ENCODE data around the gene ADGRV1. TPM values are rescaled to one million over a fixed set of nuclear protein-coding genes. Genes with fewer than 3 reads are reported as not detected.

The ADGRV1 gene
- total and polyA plus RNA-seq, 9 of the 15 experiments (the other 6 are each of a cell fraction or from before 2014, with no cell fraction given), result 21.7 to 156 (median 58.2) TPM

DNA sequence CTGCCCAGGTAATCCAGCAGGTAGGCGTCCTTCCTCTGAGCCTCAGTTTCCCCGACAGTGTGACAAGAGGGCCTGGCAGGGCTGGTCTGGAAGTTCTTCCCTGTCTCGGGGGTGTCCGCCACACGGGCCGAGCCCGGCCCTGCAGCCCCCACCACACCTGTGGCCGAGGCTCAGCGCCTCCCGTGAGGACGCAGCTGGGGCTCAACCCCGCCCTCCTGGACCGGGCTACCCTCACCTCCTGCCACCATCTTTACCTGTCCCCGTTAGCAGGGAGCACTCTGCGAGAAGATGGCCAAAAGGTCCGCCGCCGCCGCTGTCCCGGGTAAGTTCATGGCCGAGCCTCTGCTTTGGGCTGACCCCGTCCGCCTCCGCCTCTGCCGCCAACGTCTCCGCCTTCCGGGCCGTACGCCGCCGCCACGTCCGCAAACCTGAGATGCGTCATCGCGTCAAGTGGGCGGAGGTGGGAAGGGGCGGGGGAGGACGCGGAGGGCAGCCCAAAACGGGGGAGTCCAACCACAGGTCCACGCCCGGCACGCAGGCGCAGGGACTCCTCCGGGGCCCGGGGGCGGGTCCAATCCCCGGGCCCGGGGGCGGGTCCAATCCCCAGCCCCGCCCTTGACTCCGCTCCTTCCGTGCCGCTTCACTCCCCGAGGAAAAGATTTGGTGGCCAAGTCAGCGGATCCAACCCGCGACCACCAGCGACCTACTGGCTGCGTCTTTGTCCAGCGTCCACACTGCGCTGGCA lies 29.2 kb upstream of the ADGRV1 start, which contains the start of gene LYSMD3 (continued):
- TF ChIP-seq, protein P1, sequence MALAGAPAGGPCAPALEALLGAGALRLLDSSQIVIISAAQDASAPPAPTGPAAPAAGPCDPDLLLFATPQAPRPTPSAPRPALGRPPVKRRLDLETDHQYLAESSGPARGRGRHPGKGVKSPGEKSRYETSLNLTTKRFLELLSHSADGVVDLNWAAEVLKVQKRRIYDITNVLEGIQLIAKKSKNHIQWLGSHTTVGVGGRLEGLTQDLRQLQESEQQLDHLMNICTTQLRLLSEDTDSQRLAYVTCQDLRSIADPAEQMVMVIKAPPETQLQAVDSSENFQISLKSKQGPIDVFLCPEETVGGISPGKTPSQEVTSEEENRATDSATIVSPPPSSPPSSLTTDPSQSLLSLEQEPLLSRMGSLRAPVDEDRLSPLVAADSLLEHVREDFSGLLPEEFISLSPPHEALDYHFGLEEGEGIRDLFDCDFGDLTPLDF (CRISPR knock-in tag; IDR thresholded peaks at IDR 0.05), result no peak
- TF ChIP-seq PATZ1 (CRISPR knock-in tag; IDR thresholded peaks at IDR 0.05; ENCODE audit: borderline replicate concordance), result no peak
- TF ChIP-seq HIVEP1 (CRISPR knock-in tag; IDR thresholded peaks at IDR 0.05), result no peak
- TF ChIP-seq CBFB (CRISPR knock-in tag; IDR thresholded peaks at IDR 0.05), result 0 out of 2 replicates have a peak, but pooled peaks have one; percentile 22
- peak; percentile 44 for TF ChIP-seq ARID1B (IDR thresholded peaks at IDR 0.05)
- TF ChIP-seq EGR1 (conservative IDR thresholded peaks at IDR 0.05), result peak; percentile 100
- TF ChIP-seq, protein P2, sequence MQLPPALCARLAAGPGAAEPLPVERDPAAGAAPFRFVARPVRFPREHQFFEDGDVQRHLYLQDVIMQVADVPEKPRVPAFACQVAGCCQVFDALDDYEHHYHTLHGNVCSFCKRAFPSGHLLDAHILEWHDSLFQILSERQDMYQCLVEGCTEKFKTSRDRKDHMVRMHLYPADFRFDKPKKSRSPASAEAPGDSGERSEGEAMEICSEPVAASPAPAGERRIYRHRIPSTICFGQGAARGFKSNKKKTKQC (CRISPR knock-in tag; IDR thresholded peaks at IDR 0.05), result peak; percentile 81
- TF ChIP-seq ZBTB34 (CRISPR knock-in tag; IDR thresholded peaks at IDR 0.05), result no peak
- no peak for TF ChIP-seq TCFL5 (CRISPR knock-in tag; conservative IDR thresholded peaks at IDR 0.05)
- no peak for TF ChIP-seq XRCC4 (IDR thresholded peaks at IDR 0.05; ENCODE audit: extremely low read depth, insufficient read depth, insufficient read length)
- no peak for TF ChIP-seq ZNF785 (CRISPR knock-in tag; IDR thresholded peaks at IDR 0.05)
- peak; percentile 81 for TF ChIP-seq MEIS2 (IDR thresholded peaks at IDR 0.05; ENCODE audit: partially characterized antibody)
- TF ChIP-seq PHF21A (IDR thresholded peaks at IDR 0.05; ENCODE audit: borderline replicate concordance, low read depth), result no peak
- peak; percentile 38; the same call in 1 of the 2 replicates for TF ChIP-seq USF1 (CRISPR knock-in tag; IDR thresholded peaks at IDR 0.05)
- TF ChIP-seq JUND (IDR thresholded peaks at IDR 0.05; ENCODE audit: borderline replicate concordance, low read depth, low read length), result peak; percentile 90
- peak; percentile 70; the same call in 1 of the 3 replicates for TF ChIP-seq JUND (tag; IDR thresholded peaks at IDR 0.05; ENCODE audit: borderline replicate concordance, low read depth, low read length)
- TF ChIP-seq PRMT5 (CRISPR knock-in tag; IDR thresholded peaks at IDR 0.05), result no peak
- no peak for TF ChIP-seq MTF1 (CRISPR knock-in tag; IDR thresholded peaks at IDR 0.05; ENCODE audit: borderline replicate concordance)
- no peak for TF ChIP-seq TCF15 (CRISPR knock-in tag; IDR thresholded peaks at IDR 0.05)
- peak; percentile 69; the same call in 1 of the 2 replicates for TF ChIP-seq MBD2 (IDR thresholded peaks at IDR 0.05; ENCODE audit: borderline replicate concordance, low read depth)

Measured in K562 (cell line).